ENCODE data around the gene EXOC4.

DNA sequence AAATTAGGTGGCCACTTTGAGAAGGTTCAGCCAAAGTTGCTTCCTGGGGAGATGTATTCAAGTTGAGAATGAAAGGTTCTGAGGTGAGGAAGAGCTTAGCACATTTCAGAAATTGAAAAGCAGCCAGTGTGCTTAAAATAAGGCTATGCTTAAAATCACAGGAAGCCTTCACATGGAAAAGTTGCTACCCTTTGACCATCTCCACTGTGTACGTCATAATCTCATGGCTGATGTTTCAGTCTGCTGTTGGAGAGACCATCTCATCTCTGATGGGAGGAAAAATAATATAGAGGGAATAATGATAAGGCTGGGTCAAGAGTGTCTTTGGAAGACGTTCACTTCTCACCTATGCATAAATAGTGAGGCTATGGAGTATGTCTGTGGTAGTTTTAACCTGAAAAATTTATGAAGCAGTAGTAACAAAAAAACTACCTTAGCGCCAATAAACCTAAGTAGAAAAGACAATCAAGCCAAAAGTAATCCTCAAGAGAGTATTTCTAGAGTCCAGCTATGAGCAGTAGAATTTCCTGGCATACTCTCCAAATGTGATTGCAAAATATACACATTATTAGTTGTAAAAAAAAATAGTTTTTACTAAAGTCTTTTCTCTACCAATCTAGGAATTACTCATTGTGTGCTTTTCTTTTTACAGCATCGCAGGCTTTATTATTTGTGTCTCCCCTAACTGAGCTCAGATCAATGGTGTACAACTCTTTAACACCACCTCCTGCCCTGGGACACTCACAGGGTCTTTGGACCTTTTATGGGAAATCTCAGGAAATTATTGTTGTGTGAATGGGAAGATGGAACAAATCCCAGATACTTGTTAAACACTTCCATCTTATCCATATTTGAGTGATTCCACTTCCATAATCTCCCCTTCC lies 439.1 kb downstream of the EXOC4 start:
- TF ChIP-seq, protein P1, sequence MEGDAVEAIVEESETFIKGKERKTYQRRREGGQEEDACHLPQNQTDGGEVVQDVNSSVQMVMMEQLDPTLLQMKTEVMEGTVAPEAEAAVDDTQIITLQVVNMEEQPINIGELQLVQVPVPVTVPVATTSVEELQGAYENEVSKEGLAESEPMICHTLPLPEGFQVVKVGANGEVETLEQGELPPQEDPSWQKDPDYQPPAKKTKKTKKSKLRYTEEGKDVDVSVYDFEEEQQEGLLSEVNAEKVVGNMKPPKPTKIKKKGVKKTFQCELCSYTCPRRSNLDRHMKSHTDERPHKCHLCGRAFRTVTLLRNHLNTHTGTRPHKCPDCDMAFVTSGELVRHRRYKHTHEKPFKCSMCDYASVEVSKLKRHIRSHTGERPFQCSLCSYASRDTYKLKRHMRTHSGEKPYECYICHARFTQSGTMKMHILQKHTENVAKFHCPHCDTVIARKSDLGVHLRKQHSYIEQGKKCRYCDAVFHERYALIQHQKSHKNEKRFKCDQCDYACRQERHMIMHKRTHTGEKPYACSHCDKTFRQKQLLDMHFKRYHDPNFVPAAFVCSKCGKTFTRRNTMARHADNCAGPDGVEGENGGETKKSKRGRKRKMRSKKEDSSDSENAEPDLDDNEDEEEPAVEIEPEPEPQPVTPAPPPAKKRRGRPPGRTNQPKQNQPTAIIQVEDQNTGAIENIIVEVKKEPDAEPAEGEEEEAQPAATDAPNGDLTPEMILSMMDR (IDR thresholded peaks at IDR 0.05), result no peak
- no peak for TF ChIP-seq POLR2AphosphoS5 (IDR thresholded peaks at IDR 0.05)
